Stimulated activated CD8-positive, alpha-beta memory T cell treated with anti-CD3 and anti-CD28 coated beads, Interleukin-7, amount 100 ng/mL, for 48 hours (primary cell): ENCODE measurements around the gene PRR15L.
"Not testable (repeated sequence)": the region's sequence is repeated elsewhere in the genome, so short reads cannot be mapped to it uniquely, and the experiment has no call there.

Source experiments
- DNase-seq, 2 donors: peaks; one replicate each; pipeline ENCODE4 v3.0.0-alpha.2; 2020; ENCODE audit warnings: low read depth in 1 of 2; ENCODE audit errors: extremely low read depth in 1 of 2

Gene PRR15L

GRCh38 chr17:47989159-47989558 lies 31.5 kb upstream of the PRR15L start:
- no peak for DNase-seq

- not testable (repeated sequence) for DNase-seq
These were observed 30.8 kb upstream of the PRR15L start for GRCh38 chr17:47988445-47988844.

- no peak for DNase-seq
These were observed 29.7 kb upstream of the PRR15L start for GRCh38 chr17:47987240-47987835.

DNA sequence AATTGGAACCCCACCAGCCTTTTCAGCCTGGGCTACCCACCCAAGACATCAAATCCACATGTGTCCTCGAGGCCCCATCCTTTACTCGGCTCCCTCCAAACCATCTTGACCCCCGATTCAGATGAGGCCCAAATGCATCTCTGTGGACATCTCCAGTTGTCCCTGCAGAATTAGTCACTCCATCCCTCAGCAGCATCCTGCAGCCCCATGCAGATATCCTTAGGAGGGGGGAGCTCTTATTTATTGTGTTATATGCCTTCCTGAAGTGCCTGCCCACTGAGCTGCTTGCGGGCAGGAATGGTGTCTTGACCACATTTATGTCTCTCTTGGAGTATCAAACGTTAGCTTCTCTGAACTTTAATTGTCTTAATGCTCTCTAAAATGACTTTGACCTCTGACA lies 28.8 kb upstream of the PRR15L start:
- DNase-seq, result no peak

GRCh38 chr17:47983492-47984223 lies 26.0 kb upstream of the PRR15L start:
- no peak for DNase-seq

DNA sequence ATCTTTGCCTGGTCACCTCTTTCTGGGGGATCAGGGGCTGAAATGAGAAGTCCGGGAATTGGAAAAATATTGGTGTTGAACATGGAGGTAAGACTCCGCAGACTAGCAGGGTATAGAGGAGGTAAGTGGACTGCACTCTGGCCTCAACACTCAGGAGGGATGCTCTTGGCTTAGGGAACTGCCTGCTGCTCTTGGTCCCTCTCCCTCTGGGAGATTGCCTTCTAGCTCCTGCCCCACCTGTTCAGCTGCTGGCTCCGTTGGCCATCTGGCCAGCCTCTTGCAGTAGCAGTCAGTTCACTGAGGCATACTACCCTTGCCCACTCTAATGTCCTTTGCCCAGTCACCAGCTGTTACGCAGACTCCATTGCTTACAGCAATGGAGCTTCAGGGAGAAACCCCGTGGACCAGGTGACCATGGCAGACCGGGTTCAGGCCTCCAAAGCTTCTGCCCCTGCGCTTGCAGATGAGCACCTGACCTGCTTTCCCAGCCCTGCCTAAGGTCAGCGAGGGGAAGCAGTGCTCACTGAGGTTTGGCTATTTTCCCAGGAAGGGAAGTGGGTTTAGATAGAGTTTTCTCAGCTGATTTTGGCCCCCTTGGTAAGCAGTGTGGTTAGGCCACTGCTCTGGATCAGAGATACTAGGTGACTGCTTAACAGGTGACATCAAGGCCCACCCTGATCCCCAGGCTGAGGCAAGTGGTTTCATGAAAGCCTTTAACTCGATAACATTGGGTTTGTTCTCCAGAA lies 25.1 kb upstream of the PRR15L start:
- no peak for DNase-seq

DNA sequence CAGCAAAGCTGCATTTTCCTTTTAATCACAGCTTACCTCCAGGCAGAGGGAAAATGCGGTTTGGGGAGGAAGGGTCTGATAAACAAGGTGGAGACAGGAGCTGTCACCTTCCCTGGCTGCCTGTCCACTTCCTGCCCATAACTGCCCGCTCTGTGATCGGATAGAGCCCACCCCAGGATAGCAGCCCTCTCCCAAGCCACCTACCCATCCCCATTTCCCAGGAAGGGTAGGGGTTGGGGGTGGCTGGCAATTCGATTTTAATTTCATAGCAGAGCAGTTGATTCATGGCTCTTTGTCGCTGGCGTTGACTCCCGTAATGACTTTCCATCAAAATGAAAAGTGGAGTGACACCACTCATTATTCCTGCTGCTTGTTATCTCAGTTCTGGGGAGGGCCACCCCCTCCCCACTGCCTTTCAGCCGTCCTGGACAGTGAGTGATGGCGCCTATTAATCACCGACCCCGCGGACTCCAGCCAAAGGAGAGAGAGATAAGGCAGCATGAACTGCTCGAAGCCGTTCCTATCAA lies 24.5 kb upstream of the PRR15L start:
- DNase-seq, result no peak

DNA sequence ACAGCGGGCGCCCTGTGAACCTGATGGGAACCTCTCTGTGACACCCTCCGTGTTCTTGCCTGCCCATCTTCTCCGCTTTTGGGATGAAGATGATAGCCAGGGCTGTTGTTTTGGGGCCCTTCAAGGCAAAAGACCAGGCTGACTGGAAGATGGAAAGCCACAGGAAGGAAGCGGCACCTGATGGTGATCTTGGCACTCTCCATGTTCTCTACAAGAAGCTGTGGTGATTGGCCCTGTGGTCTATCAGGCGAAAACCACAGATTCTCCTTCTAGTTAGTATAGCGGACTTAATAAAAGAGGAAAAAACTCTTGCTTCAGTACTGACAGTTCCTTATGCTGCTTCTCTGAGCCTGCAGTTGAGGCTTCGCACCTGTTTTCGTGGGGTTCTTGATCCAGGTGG lies 23.8 kb upstream of the PRR15L start:
- no peak for DNase-seq

DNA sequence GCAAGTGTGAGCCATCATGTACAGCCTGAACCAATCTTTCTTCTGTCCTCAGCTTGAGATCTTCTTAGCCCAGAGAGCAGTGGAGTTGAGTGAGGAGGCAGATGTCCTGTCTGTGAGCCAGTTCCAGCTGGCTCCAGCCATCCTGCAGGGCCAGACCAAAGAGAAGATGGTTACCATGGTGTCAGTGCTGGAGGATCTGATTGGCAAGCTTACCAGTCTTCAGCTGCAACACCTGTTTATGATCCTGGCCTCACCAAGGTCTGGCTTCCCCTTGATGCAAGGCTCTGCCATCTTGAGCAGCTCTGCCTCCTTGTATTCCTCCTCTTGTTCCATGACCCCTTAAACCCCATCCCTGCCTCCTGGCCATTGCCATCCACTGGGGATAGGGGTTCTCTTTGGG lies 22.9 kb upstream of the PRR15L start:
- no peak for DNase-seq

GRCh38 chr17:47978324-47978723 lies 20.6 kb upstream of the PRR15L start:
- DNase-seq, result peak in 1 of 2 donors; percentile 13

GRCh38 chr17:47975823-47976205 lies 18.1 kb upstream of the PRR15L start:
- DNase-seq, result no peak

DNA sequence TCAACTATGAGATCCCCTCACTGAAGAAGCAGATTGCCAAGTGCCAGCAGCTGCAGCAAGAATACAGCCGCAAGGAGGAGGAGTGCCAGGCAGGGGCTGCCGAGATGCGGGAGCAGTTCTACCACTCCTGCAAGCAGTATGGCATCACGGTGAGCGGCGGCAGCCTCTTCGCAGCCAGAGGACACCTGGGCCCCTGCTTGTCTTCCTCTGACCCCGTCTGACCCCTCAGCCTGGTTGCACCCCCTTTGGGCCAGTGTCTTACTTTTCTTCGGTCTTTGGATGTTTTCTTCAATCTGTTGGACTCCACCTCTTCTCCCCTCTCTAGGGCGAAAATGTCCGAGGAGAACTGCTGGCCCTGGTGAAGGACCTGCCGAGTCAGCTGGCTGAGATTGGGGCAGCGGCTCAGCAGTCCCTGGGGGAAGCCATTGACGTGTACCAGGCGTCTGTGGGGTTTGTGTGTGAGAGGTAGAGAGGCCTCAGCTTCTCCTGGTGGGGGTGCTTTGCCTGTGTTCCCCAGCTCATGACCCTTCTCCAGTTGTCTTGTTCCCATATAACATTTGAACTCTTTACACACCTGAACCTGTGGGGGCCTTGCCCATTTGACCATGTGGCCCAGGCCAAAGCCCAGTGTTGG lies 17.6 kb upstream of the PRR15L start:
- DNase-seq, result no peak

GRCh38 chr17:47973541-47973940 lies 15.9 kb upstream of the PRR15L start:
- no peak for DNase-seq

DNA sequence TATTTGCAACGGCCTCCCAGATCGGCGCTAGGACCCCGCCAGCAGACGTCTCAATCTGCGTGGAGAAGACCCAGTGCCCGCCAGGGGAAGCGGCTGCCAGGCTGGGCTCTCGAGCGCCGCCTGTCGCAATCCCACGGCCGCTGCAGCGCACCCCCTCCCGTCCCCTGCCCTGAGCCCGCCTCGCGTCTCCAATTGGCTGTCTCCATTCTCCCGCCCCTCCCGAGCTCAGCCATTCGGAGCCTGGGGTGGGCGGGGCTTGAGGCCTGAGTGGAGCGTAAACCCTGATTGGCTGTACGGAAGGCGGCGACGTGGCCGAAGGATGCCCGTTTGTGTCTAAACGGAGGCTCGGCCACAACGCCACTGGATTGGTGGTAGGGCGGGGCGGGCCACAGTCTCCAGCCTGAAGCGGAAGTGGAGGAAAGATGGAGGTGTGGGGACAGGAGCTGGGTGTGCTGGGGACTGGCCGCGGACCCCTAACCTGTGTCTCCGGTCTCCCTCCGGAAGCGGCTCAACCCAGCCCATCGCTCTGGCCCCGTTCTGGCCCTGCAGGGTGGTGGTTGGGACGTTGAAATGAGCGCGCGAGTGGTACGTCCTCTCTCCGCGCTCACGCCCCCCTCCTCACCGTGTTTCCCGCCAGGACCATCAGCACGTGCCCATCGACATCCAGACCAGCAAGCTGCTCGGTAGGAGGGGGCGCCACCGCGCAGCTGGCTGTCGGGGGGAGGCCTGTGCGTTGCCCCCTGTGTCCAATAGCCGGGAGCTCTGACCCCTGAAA lies 13.2 kb upstream of the PRR15L start, which contains the start of gene CDK5RAP3:
Gene CDK5RAP3 (plus strand): TSS at position 389 of the 775 bp plus-strand sequence. CDS start 34 bp downstream, at position 423.
- peak; percentile 100 for DNase-seq

DNA sequence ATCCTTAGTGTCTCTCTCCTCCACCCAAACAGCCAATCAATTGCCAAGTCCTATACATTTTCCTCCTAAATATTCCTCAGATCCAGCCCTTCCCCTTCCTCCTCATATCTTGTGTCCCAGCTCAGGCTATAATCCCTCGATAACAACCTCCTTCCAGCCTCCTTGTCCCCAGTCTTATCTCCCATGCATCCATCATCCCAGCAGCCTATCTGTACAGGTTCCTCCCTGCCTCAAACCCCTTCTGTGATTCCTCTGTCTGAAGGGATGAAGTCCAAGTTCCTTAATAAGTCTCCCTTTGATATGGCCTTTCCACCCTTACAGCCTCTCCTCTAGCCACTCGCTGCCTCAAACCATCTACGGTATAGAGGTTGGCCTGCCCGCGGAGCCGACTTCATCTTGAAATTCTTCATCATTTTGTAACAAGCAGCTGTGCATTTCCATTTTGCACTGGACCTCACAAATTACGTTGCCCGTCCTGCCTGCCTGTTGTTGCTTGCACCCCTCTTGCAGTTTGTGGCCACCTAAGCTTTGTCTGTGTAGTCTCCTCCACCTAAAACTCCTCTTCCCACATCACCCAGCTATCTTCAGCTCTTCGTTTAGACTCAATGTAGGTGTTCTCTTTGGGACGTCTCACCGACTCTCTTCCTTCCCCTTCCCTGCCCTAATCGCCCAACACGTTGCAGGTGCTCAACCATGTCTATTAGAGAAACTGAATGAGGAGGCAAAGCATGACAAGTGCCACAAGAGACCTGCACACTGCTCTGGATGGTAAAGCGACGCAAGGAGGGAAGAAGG lies 12.4 kb upstream of the PRR15L start:
- DNase-seq, result no peak

- DNase-seq, result no peak
These were observed 11.2 kb upstream of the PRR15L start for GRCh38 chr17:47968836-47969235.

GRCh38 chr17:47967607-47968252 lies 10.0 kb upstream of the PRR15L start:
- DNase-seq, result no peak

- DNase-seq, result no peak
These were observed 8.4 kb upstream of the PRR15L start for GRCh38 chr17:47966079-47966519.

DNA sequence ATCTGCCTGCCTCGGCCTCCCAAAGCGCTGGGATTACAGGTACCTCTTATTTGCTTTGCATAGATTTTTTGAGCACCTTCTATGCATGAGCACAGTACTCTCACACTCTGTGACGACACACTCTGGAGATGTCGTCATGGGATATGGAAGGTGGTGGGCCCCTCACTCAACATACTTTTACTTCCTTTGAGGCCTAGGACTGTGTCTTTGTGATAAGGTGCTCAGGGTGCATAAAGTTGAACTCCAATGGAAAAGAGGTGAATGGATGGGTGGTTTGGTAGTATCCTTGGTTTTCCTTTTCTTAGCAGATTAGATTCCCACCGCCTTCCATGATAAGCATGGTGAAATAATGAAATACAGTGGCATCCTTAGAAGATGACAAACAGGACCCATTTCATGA lies 7.2 kb upstream of the PRR15L start:
- DNase-seq, result no peak
